Trophoblast cell (in vitro differentiated cells and primary cell): ENCODE measurements around the gene ADK.
"Not testable (repeated sequence)": the region's sequence is repeated elsewhere in the genome, so short reads cannot be mapped to it uniquely, and the experiment has no call there.

Experiments
- DNase-seq, 2 donors: peaks; one replicate each; pipeline ENCODE4 v3.0.0-alpha.2; 2016
- H2AFZ ChIP-seq: 2 replicates; pipeline ENCODE4 v1.6.1; 2013; ENCODE audit warnings: low read length, moderate library complexity, mild to moderate bottlenecking; ENCODE audit not compliant: insufficient read depth, poor library complexity
- H2AK5ac ChIP-seq: 2 replicates; pipeline ENCODE4 v1.6.1; 2013; ENCODE audit warnings: mild to moderate bottlenecking, low read length
- H2BK120ac ChIP-seq: 2 replicates; pipeline ENCODE4 v1.6.1; 2013; ENCODE audit warnings: low read length, mild to moderate bottlenecking, moderate library complexity; ENCODE audit not compliant: insufficient read depth, poor library complexity
- H2BK12ac ChIP-seq: 2 replicates; pipeline ENCODE4 v1.6.1; 2013; ENCODE audit warnings: mild to moderate bottlenecking, low read length, moderate library complexity
- H2BK5ac ChIP-seq: 2 replicates; pipeline ENCODE4 v1.6.1; 2013; ENCODE audit warnings: low read length, low read depth, moderate library complexity, mild to moderate bottlenecking; ENCODE audit not compliant: poor library complexity
- H3K14ac ChIP-seq: 2 replicates; pipeline ENCODE4 v1.6.1; 2013; ENCODE audit warnings: mild to moderate bottlenecking, low read length
- H3K18ac ChIP-seq: 2 replicates; pipeline ENCODE4 v1.6.1; 2013; ENCODE audit warnings: mild to moderate bottlenecking, low read length
- H3K23ac ChIP-seq: 2 replicates; pipeline ENCODE4 v1.6.1; 2013; ENCODE audit warnings: low read length
- H3K27ac ChIP-seq: 2 replicates; pipeline ENCODE4 v1.5.1; 2013; ENCODE audit warnings: low read depth, mild to moderate bottlenecking, inconsistent platforms, low read length, moderate library complexity
- H3K27me3 ChIP-seq: 2 replicates; pipeline ENCODE4 v1.6.1; 2013; ENCODE audit warnings: inconsistent platforms, mild to moderate bottlenecking, low read length, moderate library complexity; ENCODE audit not compliant: insufficient read depth
- H3K36me3 ChIP-seq, 2 experiments: 1 replicate in 1 of 2; 2 replicates in 1 of 2; pipeline ENCODE4 v1.6.1; 2013; ENCODE audit warnings: low read length in 2 of 2, mild to moderate bottlenecking in 2 of 2, moderate library complexity in 1 of 2; ENCODE audit not compliant: insufficient read depth in 2 of 2, control insufficient read depth in 1 of 2
- H3K4ac ChIP-seq: 2 replicates; pipeline ENCODE4 v1.6.1; 2013; ENCODE audit warnings: low read depth, mild to moderate bottlenecking, low read length, moderate library complexity
- H3K4me1 ChIP-seq, 2 experiments: 1 replicate in 1 of 2; 2 replicates in 1 of 2; pipeline ENCODE4 v1.6.1; 2013; ENCODE audit warnings: low read length in 2 of 2, mild to moderate bottlenecking in 2 of 2, moderate library complexity in 1 of 2; ENCODE audit not compliant: insufficient read depth in 2 of 2, control insufficient read depth in 1 of 2
- H3K4me2 ChIP-seq: 2 replicates; pipeline ENCODE4 v1.6.1; 2013; ENCODE audit warnings: inconsistent platforms, mild to moderate bottlenecking, low read length, moderate library complexity
- H3K4me3 ChIP-seq: 2 replicates; pipeline ENCODE4 v1.5.1; 2013; ENCODE audit warnings: mild to moderate bottlenecking, low read depth, low read length, inconsistent platforms
- H3K79me1 ChIP-seq: one replicate; pipeline ENCODE4 v1.6.1; 2013; ENCODE audit warnings: low read length
- H3K79me2 ChIP-seq: 2 replicates; pipeline ENCODE4 v1.6.1; 2013; ENCODE audit warnings: low read length, mild to moderate bottlenecking; ENCODE audit not compliant: control insufficient read depth, insufficient read depth, poor library complexity
- H3K9ac ChIP-seq: 2 replicates; pipeline ENCODE4 v1.6.1; 2013; ENCODE audit warnings: mild to moderate bottlenecking, low read length
- H3K9me3 ChIP-seq: 2 replicates; pipeline ENCODE4 v1.6.1; 2013; ENCODE audit warnings: low read depth, mild to moderate bottlenecking, control low read depth, inconsistent platforms, low read length; ENCODE audit not compliant: insufficient read depth
- H4K12ac ChIP-seq: 2 replicates; pipeline ENCODE4 v1.6.1; 2013; ENCODE audit warnings: low read depth, mild to moderate bottlenecking, low read length, moderate library complexity
- H4K8ac ChIP-seq: 2 replicates; pipeline ENCODE4 v1.6.1; 2013; ENCODE audit warnings: low read depth, mild to moderate bottlenecking, low read length, moderate library complexity
- H4K91ac ChIP-seq: one replicate; pipeline ENCODE4 v1.6.1; 2013; ENCODE audit warnings: low read depth, mild to moderate bottlenecking, low read length, moderate library complexity
- WGBS: extraction: QIAGEN DNeasy Blood & Tissue Kit; methylation state at CpG from one replicate; pipeline ENCODE4 v1.1.7; 2013; ENCODE audit warnings: missing lambda C conversion rate; ENCODE audit not compliant: insufficient read length, insufficient coverage; ENCODE audit errors: extremely low coverage; 5-methylcytosine and 5-hydroxymethylcytosine counted together

ADK gene

DNA sequence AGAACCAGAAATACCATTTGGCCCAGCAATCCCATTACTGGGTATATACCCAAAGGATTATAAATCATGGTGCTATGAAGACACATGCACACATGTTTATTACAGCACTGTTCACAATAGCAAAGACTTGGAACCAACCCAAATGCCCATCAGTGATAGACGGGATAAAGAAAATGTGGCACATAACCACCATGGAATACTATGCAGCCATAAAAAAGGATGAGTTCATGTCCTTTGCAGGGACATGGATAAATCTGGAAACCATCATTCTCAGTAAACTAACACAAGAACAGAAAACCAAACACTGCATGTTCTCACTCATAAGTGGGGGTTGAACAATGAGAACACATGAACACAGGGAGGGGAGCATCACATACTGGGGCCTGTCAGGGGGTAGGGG lies 306.5 kb downstream of the ADK start:
- H4K12ac ChIP-seq, H3K4me3 ChIP-seq, H3K14ac ChIP-seq, H2BK120ac ChIP-seq, H3K23ac ChIP-seq, H3K27me3 ChIP-seq, DNase-seq, H2AFZ ChIP-seq, H2BK12ac ChIP-seq, H4K8ac ChIP-seq, H3K27ac ChIP-seq, H3K79me1 ChIP-seq, H3K9ac ChIP-seq, H3K9me3 ChIP-seq, H3K36me3 ChIP-seq, H4K91ac ChIP-seq, H3K79me2 ChIP-seq, H2BK5ac ChIP-seq, H3K4me1 ChIP-seq, H3K18ac ChIP-seq, H3K4me2 ChIP-seq, H2AK5ac ChIP-seq, H3K4ac ChIP-seq: not testable (repeated sequence)
- WGBS, result no CpG with 5 or more reads among the region's 1 CpG

DNA sequence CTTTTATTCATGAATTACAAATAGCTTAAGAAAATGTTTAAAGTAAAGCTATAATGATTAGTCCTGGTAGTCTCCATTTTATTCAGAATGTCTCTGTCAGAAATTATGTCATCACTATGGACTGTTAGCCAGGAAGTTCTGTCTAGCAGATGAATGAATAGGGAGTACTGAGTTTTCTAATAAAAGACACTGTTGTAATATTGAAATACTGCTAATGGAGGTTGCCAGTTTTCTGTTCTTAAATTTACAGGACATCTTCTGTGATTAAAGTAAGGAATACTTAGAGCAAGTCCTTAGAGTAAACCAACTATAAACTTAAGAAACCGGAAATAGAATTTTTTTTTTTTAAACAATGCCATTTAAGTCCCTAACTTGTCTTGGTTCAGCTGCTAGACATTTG lies 309.8 kb downstream of the ADK start:
- H2BK12ac ChIP-seq, result no peak overlapping the region
- no peak overlapping the region for H2AFZ ChIP-seq
- no peak overlapping the region for H3K14ac ChIP-seq
- no peak overlapping the region for H4K91ac ChIP-seq
- H2AK5ac ChIP-seq, result no peak overlapping the region
- H3K27ac ChIP-seq, result no peak overlapping the region
- no peak overlapping the region for H4K8ac ChIP-seq
- H3K79me1 ChIP-seq, result no peaks in the 10 kb centered on the region
- no peak overlapping the region for H3K4ac ChIP-seq
- no peak overlapping the region for H2BK120ac ChIP-seq
- H2BK5ac ChIP-seq, result no peak overlapping the region
- no peak overlapping the region for H3K4me2 ChIP-seq
- no peak overlapping the region for H4K12ac ChIP-seq
- no peaks in the 10 kb centered on the region for H3K36me3 ChIP-seq
- no peak for DNase-seq
- H3K4me3 ChIP-seq, result no peak overlapping the region
- no peak overlapping the region for H3K9ac ChIP-seq
- H3K4me1 ChIP-seq, result no peaks in the 10 kb centered on the region
- H3K79me2 ChIP-seq, result no peaks in the 10 kb centered on the region
- H3K23ac ChIP-seq, result no peak overlapping the region
- no peak overlapping the region for H3K18ac ChIP-seq
- no CpG with 5 or more reads among the region's 1 CpG for WGBS
- no peaks in the 10 kb centered on the region for H3K9me3 ChIP-seq
- no peaks in the 10 kb centered on the region for H3K27me3 ChIP-seq

DNA sequence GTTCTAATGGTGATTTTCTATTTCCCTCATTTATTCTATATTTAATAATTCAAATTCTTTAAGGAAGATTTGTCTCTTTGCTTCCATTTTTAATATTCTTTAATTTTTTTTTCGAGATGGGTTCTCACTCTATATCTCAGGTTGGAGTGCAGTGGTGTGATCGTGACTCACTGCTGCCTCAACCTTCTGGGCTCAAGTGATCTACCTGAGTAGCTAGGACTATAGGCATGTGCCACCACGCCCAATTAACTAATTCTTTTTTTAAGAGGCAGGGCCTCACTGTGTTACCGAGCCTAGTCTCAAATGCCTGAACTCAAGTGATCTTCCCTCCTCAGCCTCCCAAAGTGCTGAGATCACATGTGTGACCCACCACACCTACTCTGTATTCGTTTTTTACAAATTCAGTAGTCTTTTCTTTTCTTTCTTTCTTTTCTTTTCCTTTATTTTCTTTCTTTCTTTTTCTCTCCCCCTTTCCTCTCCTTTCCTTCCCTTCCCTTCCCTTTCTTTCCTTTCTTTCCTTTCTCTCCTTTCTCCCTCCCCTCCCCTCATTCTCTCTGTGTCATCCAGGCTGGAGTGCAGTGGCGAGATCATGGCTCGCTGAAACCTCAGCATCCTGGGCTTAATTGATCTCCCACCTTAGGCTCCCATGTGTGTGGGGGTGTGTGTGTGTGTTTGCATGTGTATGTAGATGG lies 323.1 kb downstream of the ADK start:
- Histone ChIP-seq H3K4me2 (no peak overlapping the region), H4K12ac (no peak overlapping the region), H3K23ac (no peak overlapping the region), H2BK120ac (no peak overlapping the region), H3K4me1 (no peaks in the 10 kb centered on the region), H2BK12ac (no peak overlapping the region), H3K18ac (no peak overlapping the region), H2AFZ (no peak overlapping the region), H2AK5ac (no peak overlapping the region), H2BK5ac (no peak overlapping the region), H3K9ac (no peak overlapping the region), H4K8ac (no peak overlapping the region), H3K4me3 (no peak overlapping the region), H3K79me2 (no peaks in the 10 kb centered on the region), H3K36me3 (no peaks in the 10 kb centered on the region), H3K9me3 (no peaks in the 10 kb centered on the region), H3K79me1 (no peaks in the 10 kb centered on the region), H3K27ac (no peak overlapping the region), H3K4ac (no peak overlapping the region), H3K27me3 (no peaks in the 10 kb centered on the region), H4K91ac (no peak overlapping the region), H3K14ac (no peak overlapping the region)
- no peak for DNase-seq
- WGBS, result no CpG with 5 or more reads among the region's 7 CpGs

DNA sequence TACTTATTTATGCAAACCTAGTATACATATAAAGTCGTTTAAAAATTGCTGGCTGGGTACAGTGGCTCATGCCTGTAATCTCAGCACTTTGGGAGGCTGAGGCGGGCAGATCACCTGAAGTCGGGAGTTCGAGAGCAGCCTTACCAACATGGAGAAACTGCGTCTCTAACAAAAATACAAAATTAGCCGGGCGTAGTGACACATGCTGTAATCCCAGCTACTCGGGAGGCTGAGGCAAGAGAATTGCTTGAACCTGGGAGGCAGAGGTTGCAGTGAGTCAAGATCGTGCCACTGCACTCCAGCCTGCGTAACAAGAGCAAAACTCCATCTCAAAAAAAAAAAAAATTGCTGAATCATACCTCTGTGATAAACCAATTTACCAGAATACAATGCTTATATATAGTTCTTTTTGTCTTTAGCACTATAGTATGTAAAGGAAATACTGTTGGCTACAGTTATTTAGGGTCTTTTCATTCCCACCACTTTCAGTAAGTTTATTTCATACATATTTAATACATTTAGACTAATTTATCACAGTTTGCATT lies 325.2 kb downstream of the ADK start:
- H2AFZ ChIP-seq, H3K18ac ChIP-seq, H3K79me1 ChIP-seq, H3K4me3 ChIP-seq, H4K91ac ChIP-seq, H3K14ac ChIP-seq, H2AK5ac ChIP-seq, H3K4me2 ChIP-seq, H3K27me3 ChIP-seq, H3K9ac ChIP-seq, H3K9me3 ChIP-seq, H2BK12ac ChIP-seq, H4K8ac ChIP-seq, H3K36me3 ChIP-seq, H2BK120ac ChIP-seq, H3K27ac ChIP-seq, H3K4ac ChIP-seq, H4K12ac ChIP-seq, H3K79me2 ChIP-seq, DNase-seq, H3K4me1 ChIP-seq, H2BK5ac ChIP-seq, H3K23ac ChIP-seq: not testable (repeated sequence)
- no CpG with 5 or more reads among the region's 10 CpGs for WGBS
